Activated CD8-positive, alpha-beta memory T cell treated with anti-CD3 and anti-CD28 coated beads, Interleukin-2, amount 10 ng/mL, durations not matched to agents 7 days and 5 days (primary cell): ENCODE measurements around the gene MSX2. TPM values are rescaled to one million over a fixed set of nuclear protein-coding genes. Genes with fewer than 3 reads are reported as not detected.
A peak's percentile ranks its signal among the peaks of the same experiment; 100 is the strongest.

Experiments used
- ATAC-seq: fragments of 150-1000 bp; cut with Tn5 transposase; one replicate; pipeline ENCODE4 v1.10.0; 2021; ENCODE audit warnings: moderate library complexity
- CTCF ChIA-PET: fragments of 350-600 bp; sonication (Branson Sonifier 250); formaldehyde crosslinking; loops from one replicate; lab custom pipeline; 2021; ENCODE audit warnings: antibody characterized with exemption; lab: Charles Lee
- DNase-seq: peaks from one replicate; pipeline ENCODE4 v3.0.0-alpha.2; 2020
- H3K27ac Mint-ChIP-seq: one replicate; pipeline ENCODE4 v1.8.0; 2021; ENCODE audit warnings: mild to moderate bottlenecking, mixed read lengths
- H3K27me3 Mint-ChIP-seq: one replicate; pipeline ENCODE4 v1.8.0; 2021; ENCODE audit warnings: mixed read lengths
- H3K36me3 Mint-ChIP-seq: one replicate; pipeline ENCODE4 v1.8.0; 2021; ENCODE audit warnings: mild to moderate bottlenecking, mixed read lengths
- H3K4me1 Mint-ChIP-seq: one replicate; pipeline ENCODE4 v1.8.0; 2021; ENCODE audit warnings: mixed read lengths
- H3K4me3 Mint-ChIP-seq: one replicate; pipeline ENCODE4 v1.8.0; 2021; ENCODE audit warnings: mild to moderate bottlenecking, moderate library complexity, mixed read lengths
- H3K9me3 Mint-ChIP-seq: one replicate; pipeline ENCODE4 v1.8.0; 2022; ENCODE audit warnings: low read depth, mixed read lengths
- total RNA-seq, 2 experiments: library from RNA; stranded (reverse); gene quantifications; one replicate each; pipeline ENCODE4 v1.2.3, GENCODE V29; 2021

Gene MSX2
- total RNA-seq, 2 experiments from 2014 or later, result not detected

GRCh38 chr5:174723315-174723978 is 935 bp upstream of the MSX2 start:
- Mint-ChIP-seq H3K4me3 (no peak overlapping the region), H3K27me3 (peaks cover 90% of the 10 kb centered on the region), H3K27ac (peak overlapping the region; percentile 64), H3K36me3 (peaks cover 5% of the 10 kb centered on the region), H3K9me3 (peaks cover 2% of the 10 kb centered on the region), H3K4me1 (peaks cover 2% of the 10 kb centered on the region)
- CTCF ChIA-PET, result no interaction called here
- no peak for ATAC-seq
- DNase-seq, result no peak

- Mint-ChIP-seq H3K27ac (peak overlapping the region; percentile 57), H3K36me3 (peaks cover 5% of the 10 kb centered on the region), H3K9me3 (peaks cover 2% of the 10 kb centered on the region), H3K4me1 (peaks cover 2% of the 10 kb centered on the region), H3K4me3 (peak overlapping the region; percentile 47), H3K27me3 (peaks cover 88% of the 10 kb centered on the region)
- DNase-seq (no peak), ATAC-seq (no peak)
- CTCF ChIA-PET, result no interaction called here
These were observed 351 bp upstream of the MSX2 start for GRCh38 chr5:174723979-174724483.

- DNase-seq, result no peak
- H3K27me3 Mint-ChIP-seq, result peaks cover 79% of the 10 kb centered on the region
- peaks cover 5% of the 10 kb centered on the region for H3K36me3 Mint-ChIP-seq
- peaks cover 2% of the 10 kb centered on the region for H3K9me3 Mint-ChIP-seq
- peaks cover 2% of the 10 kb centered on the region for H3K4me1 Mint-ChIP-seq
- no peak for ATAC-seq
- peak overlapping the region; percentile 46 for H3K27ac Mint-ChIP-seq
- H3K4me3 Mint-ChIP-seq, result no peak overlapping the region
- CTCF ChIA-PET, result no interaction called here
These were observed 1.0 kb downstream of the MSX2 start for GRCh38 chr5:174725261-174725990.

- CTCF ChIA-PET, result no interaction called here
- H3K36me3 Mint-ChIP-seq, result peaks cover 5% of the 10 kb centered on the region
- no peak for ATAC-seq
- no peak overlapping the region for H3K27ac Mint-ChIP-seq
- DNase-seq, result no peak
- H3K4me1 Mint-ChIP-seq, result peaks cover 2% of the 10 kb centered on the region
- H3K27me3 Mint-ChIP-seq, result peaks cover 80% of the 10 kb centered on the region
- H3K4me3 Mint-ChIP-seq, result no peak overlapping the region
- H3K9me3 Mint-ChIP-seq, result peaks cover 2% of the 10 kb centered on the region
These were observed 1.7 kb downstream of the MSX2 start for GRCh38 chr5:174725991-174726601.

- DNase-seq, result no peak
- CTCF ChIA-PET, result no interaction called here
- Mint-ChIP-seq H3K4me3 (no peak overlapping the region), H3K27me3 (peaks cover 80% of the 10 kb centered on the region), H3K27ac (no peak overlapping the region), H3K9me3 (peaks cover 2% of the 10 kb centered on the region), H3K36me3 (peaks cover 5% of the 10 kb centered on the region), H3K4me1 (peaks cover 2% of the 10 kb centered on the region)
- ATAC-seq, result no peak
These were observed 2.8 kb downstream of the MSX2 start for GRCh38 chr5:174726916-174727793.

- ATAC-seq (no peak), DNase-seq (no peak)
- H3K27me3 Mint-ChIP-seq, result peaks cover 80% of the 10 kb centered on the region
- peaks cover 2% of the 10 kb centered on the region for H3K4me1 Mint-ChIP-seq
- H3K4me3 Mint-ChIP-seq, result no peak overlapping the region
- CTCF ChIA-PET, result no interaction called here
- no peak overlapping the region for H3K27ac Mint-ChIP-seq
- H3K36me3 Mint-ChIP-seq, result peaks cover 5% of the 10 kb centered on the region
- peaks cover 2% of the 10 kb centered on the region for H3K9me3 Mint-ChIP-seq
These were observed 3.7 kb downstream of the MSX2 start for GRCh38 chr5:174727794-174728680.

- Mint-ChIP-seq H3K4me1 (no peaks in the 10 kb centered on the region), H3K36me3 (no peaks in the 10 kb centered on the region), H3K9me3 (no peaks in the 10 kb centered on the region), H3K27ac (no peak overlapping the region), H3K27me3 (peaks cover 79% of the 10 kb centered on the region), H3K4me3 (no peak overlapping the region)
- CTCF ChIA-PET, result no interaction called here
- DNase-seq (no peak), ATAC-seq (no peak)
These were observed 4.8 kb downstream of the MSX2 start for GRCh38 chr5:174729075-174729680.

- peaks cover 84% of the 10 kb centered on the region for H3K27me3 Mint-ChIP-seq
- CTCF ChIA-PET, result no interaction called here
These were observed 7.0 kb downstream of the MSX2 start for GRCh38 chr5:174731214-174732035.

GRCh38 chr5:174732036-174733020 is 7.9 kb downstream of the MSX2 start:
- ATAC-seq (no peak), DNase-seq (no peak)
- H3K4me3 Mint-ChIP-seq, result no peak overlapping the region
- CTCF ChIA-PET, result no interaction called here
- no peaks in the 10 kb centered on the region for H3K4me1 Mint-ChIP-seq
- no peaks in the 10 kb centered on the region for H3K9me3 Mint-ChIP-seq
- H3K27me3 Mint-ChIP-seq, result peaks cover 86% of the 10 kb centered on the region
- no peak overlapping the region for H3K27ac Mint-ChIP-seq
- no peaks in the 10 kb centered on the region for H3K36me3 Mint-ChIP-seq

More at GRCh38 chr5:174731214-174732035, 7.0 kb downstream of the MSX2 start:
- no peaks in the 10 kb centered on the region for H3K9me3 Mint-ChIP-seq
- no peak overlapping the region for H3K4me3 Mint-ChIP-seq
- peak overlapping the region; percentile 54 for H3K27ac Mint-ChIP-seq
- ATAC-seq (no peak), DNase-seq (no peak)
- H3K36me3 Mint-ChIP-seq, result no peaks in the 10 kb centered on the region
- no peaks in the 10 kb centered on the region for H3K4me1 Mint-ChIP-seq

GRCh38 chr5:174733091-174733690 is 8.8 kb downstream of the MSX2 start:
- CTCF ChIA-PET, result no interaction called here
- Mint-ChIP-seq H3K9me3 (no peaks in the 10 kb centered on the region), H3K36me3 (no peaks in the 10 kb centered on the region), H3K4me3 (no peak overlapping the region), H3K4me1 (no peaks in the 10 kb centered on the region), H3K27ac (no peak overlapping the region), H3K27me3 (peaks cover 80% of the 10 kb centered on the region)
- ATAC-seq (no peak), DNase-seq (no peak)
